Loucy (cell line): Measurements from ENCODE around the gene RGMB.

Experiments
- H2AFZ ChIP-seq: fragments of 200-600 bp; sonication (generic); 2 replicates; pipeline ENCODE4 v1.6.0; 2016; ENCODE audit warnings: antibody characterized with exemption, mild to moderate bottlenecking, low read length, moderate library complexity
- H3F3A ChIP-seq: fragments of 200-600 bp; 2 replicates; pipeline ENCODE4 v1.6.0; 2016; ENCODE audit warnings: antibody characterized with exemption, low read depth, mild to moderate bottlenecking
- H3K27me3 ChIP-seq: fragments of 200-600 bp; sonication (generic); 2 replicates; pipeline ENCODE4 v1.6.1; 2014; ENCODE audit warnings: low read length, mild to moderate bottlenecking; ENCODE audit not compliant: insufficient read depth, poor library complexity, severe bottlenecking
- H3K36me3 ChIP-seq: fragments of 200-600 bp; sonication (generic); 2 replicates; pipeline ENCODE4 v1.6.1; 2016; ENCODE audit warnings: low read length; ENCODE audit not compliant: insufficient read depth
- H3K4me1 ChIP-seq: fragments of 200-600 bp; sonication (generic); 2 replicates; pipeline ENCODE4 v1.5.1; 2014; ENCODE audit warnings: low read length, mild to moderate bottlenecking; ENCODE audit not compliant: insufficient read depth, poor library complexity, severe bottlenecking
- H3K4me2 ChIP-seq: fragments of 200-600 bp; sonication (generic); 2 replicates; pipeline ENCODE4 v1.6.0; 2014; ENCODE audit warnings: antibody characterized with exemption, low read length, low read depth, mild to moderate bottlenecking; ENCODE audit not compliant: poor library complexity, severe bottlenecking
- H3K4me3 ChIP-seq: fragments of 200-600 bp; sonication (generic); 2 replicates; pipeline ENCODE4 v1.5.1; 2014; ENCODE audit warnings: low read length, mild to moderate bottlenecking, mixed read lengths; ENCODE audit not compliant: poor library complexity, severe bottlenecking
- H3K79me2 ChIP-seq: fragments of 200-600 bp; sonication (generic); 2 replicates; pipeline ENCODE4 v1.6.1; 2014; ENCODE audit warnings: low read length; ENCODE audit not compliant: insufficient read depth
- H3K9ac ChIP-seq: fragments of 200-600 bp; sonication (generic); 2 replicates; pipeline ENCODE4 v1.6.0; 2014; ENCODE audit warnings: mild to moderate bottlenecking, low read depth, low read length, moderate library complexity; ENCODE audit not compliant: poor library complexity, severe bottlenecking
- H3K9me2 ChIP-seq: fragments of 200-600 bp; sonication (generic); replicated peaks from 2 replicates; pipeline ENCODE4 v1.6.1; 2016; ENCODE audit warnings: low read depth, low read length, mixed read lengths
- H3K9me3 ChIP-seq: fragments of 200-600 bp; sonication (generic); 2 replicates; pipeline ENCODE4 v1.6.1; 2014; ENCODE audit warnings: mild to moderate bottlenecking, antibody characterized with exemption, low read length, low read depth; ENCODE audit not compliant: insufficient read depth
- H4K20me1 ChIP-seq: fragments of 200-600 bp; sonication (generic); 2 replicates; pipeline ENCODE4 v1.6.0; 2014; ENCODE audit warnings: antibody characterized with exemption, low read length, mild to moderate bottlenecking; ENCODE audit not compliant: insufficient read depth, poor library complexity, severe bottlenecking
- EZH2phosphoT487 ChIP-seq: fragments of 200-600 bp; IDR thresholded peaks from 2 replicates; pipeline ENCODE4 v1.6.1; 2018; ENCODE audit warnings: antibody characterized with exemption, mild to moderate bottlenecking, moderate library complexity, borderline replicate concordance
- TF ChIP-seq, protein P1 (sequence below): fragments of 200-600 bp; sonication (generic); conservative IDR thresholded peaks from 2 replicates; pipeline ENCODE4 v1.5.1; 2014; ENCODE audit warnings: mild to moderate bottlenecking, antibody characterized with exemption, low read length

RGMB gene

DNA sequence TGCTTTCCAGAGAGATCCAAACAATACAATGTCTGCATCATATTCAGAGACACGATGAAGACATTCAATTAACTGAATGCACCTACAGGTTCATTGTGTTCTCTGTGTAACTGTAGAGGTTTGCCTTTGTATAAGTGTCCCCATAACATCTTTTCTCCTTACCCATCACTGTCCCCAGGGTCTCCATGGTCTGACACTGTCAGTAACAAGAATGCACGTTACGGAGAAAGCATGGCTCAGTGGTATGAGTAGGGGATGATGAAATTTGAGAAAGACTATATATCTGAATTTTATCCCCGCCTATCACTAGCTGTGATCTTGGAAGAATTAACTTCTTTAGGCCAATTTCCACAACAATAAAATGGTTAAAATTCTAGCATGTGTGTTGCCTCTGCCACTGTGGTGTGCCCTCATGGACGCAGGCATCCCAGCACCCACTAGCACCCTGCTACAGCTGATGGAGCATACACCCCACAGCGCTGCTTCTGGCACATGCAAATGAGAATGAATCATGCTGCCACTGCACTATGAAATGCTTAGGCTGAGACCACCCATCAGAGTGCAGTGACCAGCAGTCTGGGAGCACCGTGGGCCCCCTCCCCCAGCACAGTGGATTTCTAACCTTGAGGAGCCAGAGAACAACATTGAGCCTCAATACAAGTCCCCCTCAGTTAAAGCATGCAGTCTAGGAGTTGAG is 54.3 kb downstream of the RGMB start:
- no peaks in the 10 kb centered on the region for H3K9me3 ChIP-seq
- H3K36me3 ChIP-seq: no peaks in the 10 kb centered on the region
- H3K4me2 ChIP-seq: no peak overlapping the region
- no peaks in the 10 kb centered on the region for H3K4me1 ChIP-seq
- no peak overlapping the region for H3K9ac ChIP-seq
- no peaks in the 10 kb centered on the region for H3K9me2 ChIP-seq
- H3F3A ChIP-seq: no peaks in the 10 kb centered on the region
- TF ChIP-seq, protein P1, sequence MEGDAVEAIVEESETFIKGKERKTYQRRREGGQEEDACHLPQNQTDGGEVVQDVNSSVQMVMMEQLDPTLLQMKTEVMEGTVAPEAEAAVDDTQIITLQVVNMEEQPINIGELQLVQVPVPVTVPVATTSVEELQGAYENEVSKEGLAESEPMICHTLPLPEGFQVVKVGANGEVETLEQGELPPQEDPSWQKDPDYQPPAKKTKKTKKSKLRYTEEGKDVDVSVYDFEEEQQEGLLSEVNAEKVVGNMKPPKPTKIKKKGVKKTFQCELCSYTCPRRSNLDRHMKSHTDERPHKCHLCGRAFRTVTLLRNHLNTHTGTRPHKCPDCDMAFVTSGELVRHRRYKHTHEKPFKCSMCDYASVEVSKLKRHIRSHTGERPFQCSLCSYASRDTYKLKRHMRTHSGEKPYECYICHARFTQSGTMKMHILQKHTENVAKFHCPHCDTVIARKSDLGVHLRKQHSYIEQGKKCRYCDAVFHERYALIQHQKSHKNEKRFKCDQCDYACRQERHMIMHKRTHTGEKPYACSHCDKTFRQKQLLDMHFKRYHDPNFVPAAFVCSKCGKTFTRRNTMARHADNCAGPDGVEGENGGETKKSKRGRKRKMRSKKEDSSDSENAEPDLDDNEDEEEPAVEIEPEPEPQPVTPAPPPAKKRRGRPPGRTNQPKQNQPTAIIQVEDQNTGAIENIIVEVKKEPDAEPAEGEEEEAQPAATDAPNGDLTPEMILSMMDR: 0 out of 2 replicates have a peak, but pooled peaks have one; percentile 4
- TF ChIP-seq EZH2phosphoT487: no peak
- H2AFZ ChIP-seq: no peak overlapping the region
- no peaks in the 10 kb centered on the region for H4K20me1 ChIP-seq
- no peaks in the 10 kb centered on the region for H3K79me2 ChIP-seq
- H3K4me3 ChIP-seq: no peak overlapping the region
- H3K27me3 ChIP-seq: no peaks in the 10 kb centered on the region

DNA sequence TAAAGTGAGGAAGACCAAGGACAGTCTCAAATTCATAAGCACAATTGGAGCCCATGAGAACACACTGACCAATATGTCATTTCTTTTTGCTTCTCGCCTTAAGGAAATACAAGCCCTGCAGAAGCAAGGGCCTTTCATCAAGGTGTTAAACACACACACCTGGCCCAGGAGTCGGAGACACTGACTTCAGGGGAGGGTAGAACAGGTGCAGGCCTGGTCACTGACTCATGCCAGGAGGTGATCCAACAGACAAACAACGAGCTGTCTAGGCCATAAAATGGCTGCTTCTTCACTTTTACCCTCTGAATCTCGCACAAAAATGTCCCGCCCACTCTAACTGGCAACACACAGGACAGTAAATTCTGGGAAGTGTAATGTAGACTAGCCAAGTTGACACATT is 62.7 kb downstream of the RGMB start:
- H2AFZ ChIP-seq: no peak overlapping the region
- H4K20me1 ChIP-seq: no peaks in the 10 kb centered on the region
- H3K79me2 ChIP-seq: no peaks in the 10 kb centered on the region
- no peaks in the 10 kb centered on the region for H3F3A ChIP-seq
- H3K9ac ChIP-seq: no peak overlapping the region
- H3K27me3 ChIP-seq: no peaks in the 10 kb centered on the region
- H3K4me1 ChIP-seq: no peaks in the 10 kb centered on the region
- H3K4me3 ChIP-seq: no peak overlapping the region
- no peaks in the 10 kb centered on the region for H3K9me3 ChIP-seq
- TF ChIP-seq, protein P1: no peak
- no peak for TF ChIP-seq EZH2phosphoT487
- no peaks in the 10 kb centered on the region for H3K9me2 ChIP-seq
- no peak overlapping the region for H3K4me2 ChIP-seq
- no peaks in the 10 kb centered on the region for H3K36me3 ChIP-seq

- Histone ChIP-seq H3K9me2 (no peaks in the 10 kb centered on the region), H2AFZ (no peak overlapping the region), H3K27me3 (no peaks in the 10 kb centered on the region)
Observed at GRCh38 chr5:98839469-98840383, 66.3 kb downstream of the RGMB start.

More at GRCh38 chr5:98839469-98840383, 66.3 kb downstream of the RGMB start:
- no peaks in the 10 kb centered on the region for H3K79me2 ChIP-seq
- H3K4me1 ChIP-seq: no peaks in the 10 kb centered on the region
- no peaks in the 10 kb centered on the region for H3K36me3 ChIP-seq
- no peaks in the 10 kb centered on the region for H3F3A ChIP-seq
- no peak overlapping the region for H3K4me3 ChIP-seq
- no peak overlapping the region for H3K4me2 ChIP-seq
- no peak for TF ChIP-seq EZH2phosphoT487
- TF ChIP-seq, protein P1: no peak
- no peaks in the 10 kb centered on the region for H3K9me3 ChIP-seq
- H4K20me1 ChIP-seq: no peaks in the 10 kb centered on the region
- H3K9ac ChIP-seq: no peak overlapping the region
